Esophagus squamous epithelium (tissue), 4 donors: ENCODE results near the gene FAM98C.

Experiments
- CTCF ChIP-seq, 6 experiments: fragments of 450-650 bp in 4 of 6; fragments of 200-600 bp in 2 of 6; sonication (generic) in 2 of 6; IDR thresholded peaks; one replicate each; pipeline ENCODE4 v1.5.1; 2016 to 2019; ENCODE audit warnings: antibody characterized with exemption in 6 of 6, mild to moderate bottlenecking in 4 of 6, moderate library complexity in 4 of 6
- POLR2A ChIP-seq, 4 donors: fragments of 450-650 bp; IDR thresholded peaks; one replicate each; pipeline ENCODE4 v1.6.1; 2017; ENCODE audit warnings: antibody characterized with exemption in 4 of 4, mild to moderate bottlenecking in 4 of 4, moderate library complexity in 3 of 4

GRCh38 chr19:38425222-38425809 is 22.4 kb downstream of the FAM98C start:
- TF ChIP-seq CTCF (IDR thresholded peaks at IDR 0.05) = no peak
- TF ChIP-seq POLR2A (IDR thresholded peaks at IDR 0.05) = no peak
